Measurements from ENCODE around the gene SLC35B4.
A peak's percentile ranks its signal among the peaks of the same experiment; 100 is the strongest.

Gene SLC35B4

GRCh38 chr7:134330974-134331373 lies 14.2 kb upstream of the SLC35B4 start:
- peak in 3 of 4 experiments; percentile 30 to 60 (median 53) for DNase-seq

- no peak for DNase-seq
Observed at GRCh38 chr7:134329614-134330346, 13.1 kb upstream of the SLC35B4 start.

GRCh38 chr7:134328900-134329299 lies 12.2 kb upstream of the SLC35B4 start:
- DNase-seq, result peak in 3 of 4 experiments; percentile 19 to 36 (median 32)

GRCh38 chr7:134327896-134328295 lies 11.2 kb upstream of the SLC35B4 start:
- peak; percentile 53 to 75 (median 66) for DNase-seq

- no peak for DNase-seq
Observed at GRCh38 chr7:134324107-134324506, 7.4 kb upstream of the SLC35B4 start.

GRCh38 chr7:134320201-134320600 lies 3.5 kb upstream of the SLC35B4 start:
- no peak for DNase-seq

- DNase-seq, result no peak
Observed at GRCh38 chr7:134318443-134318842, 1.7 kb upstream of the SLC35B4 start.

GRCh38 chr7:134317434-134317833 lies 704 bp upstream of the SLC35B4 start:
- DNase-seq, result no peak

GRCh38 chr7:134315679-134316538 lies 821 bp downstream of the SLC35B4 start:
- peak; percentile 19 to 59 (median 50) for DNase-seq

GRCh38 chr7:134313543-134313942 lies 3.2 kb downstream of the SLC35B4 start:
- no peak for DNase-seq

- no peak for DNase-seq
Observed at GRCh38 chr7:134312717-134313116, 4.0 kb downstream of the SLC35B4 start.

- DNase-seq, result no peak
Observed at GRCh38 chr7:134311807-134312206, 4.9 kb downstream of the SLC35B4 start.

GRCh38 chr7:134308548-134308947 lies 8.2 kb downstream of the SLC35B4 start:
- no peak for DNase-seq

- DNase-seq, result peak in 1 of 4 experiments; percentile 34
Observed at GRCh38 chr7:134307320-134307719, 9.4 kb downstream of the SLC35B4 start.

- no peak for DNase-seq
Observed at GRCh38 chr7:134302120-134302519, 14.6 kb downstream of the SLC35B4 start.

GRCh38 chr7:134301592-134301991 lies 15.1 kb downstream of the SLC35B4 start:
- no peak for DNase-seq

GRCh38 chr7:134300988-134301387 lies 15.7 kb downstream of the SLC35B4 start:
- no peak for DNase-seq

GRCh38 chr7:134298902-134299683 lies 17.6 kb downstream of the SLC35B4 start:
- DNase-seq, result no peak

- no peak for DNase-seq
Observed at GRCh38 chr7:134297489-134297888, 19.2 kb downstream of the SLC35B4 start.

GRCh38 chr7:134295982-134296381 lies 20.7 kb downstream of the SLC35B4 start:
- peak in 1 of 4 experiments; percentile 7 for DNase-seq

- peak; percentile 82 to 93 (median 90) for DNase-seq
Observed at GRCh38 chr7:134293002-134293740, 23.6 kb downstream of the SLC35B4 start.

GRCh38 chr7:134290286-134290685 lies 26.4 kb downstream of the SLC35B4 start:
- DNase-seq, result no peak

All from suppressor macrophage (primary cell).